Measurements from ENCODE around the gene PLEKHN1.

- no peak for TF ChIP-seq EZH2 (IDR thresholded peaks at IDR 0.05; ENCODE audit: borderline replicate concordance, low read depth, low read length, severe bottlenecking)
- TF ChIP-seq, protein P1, sequence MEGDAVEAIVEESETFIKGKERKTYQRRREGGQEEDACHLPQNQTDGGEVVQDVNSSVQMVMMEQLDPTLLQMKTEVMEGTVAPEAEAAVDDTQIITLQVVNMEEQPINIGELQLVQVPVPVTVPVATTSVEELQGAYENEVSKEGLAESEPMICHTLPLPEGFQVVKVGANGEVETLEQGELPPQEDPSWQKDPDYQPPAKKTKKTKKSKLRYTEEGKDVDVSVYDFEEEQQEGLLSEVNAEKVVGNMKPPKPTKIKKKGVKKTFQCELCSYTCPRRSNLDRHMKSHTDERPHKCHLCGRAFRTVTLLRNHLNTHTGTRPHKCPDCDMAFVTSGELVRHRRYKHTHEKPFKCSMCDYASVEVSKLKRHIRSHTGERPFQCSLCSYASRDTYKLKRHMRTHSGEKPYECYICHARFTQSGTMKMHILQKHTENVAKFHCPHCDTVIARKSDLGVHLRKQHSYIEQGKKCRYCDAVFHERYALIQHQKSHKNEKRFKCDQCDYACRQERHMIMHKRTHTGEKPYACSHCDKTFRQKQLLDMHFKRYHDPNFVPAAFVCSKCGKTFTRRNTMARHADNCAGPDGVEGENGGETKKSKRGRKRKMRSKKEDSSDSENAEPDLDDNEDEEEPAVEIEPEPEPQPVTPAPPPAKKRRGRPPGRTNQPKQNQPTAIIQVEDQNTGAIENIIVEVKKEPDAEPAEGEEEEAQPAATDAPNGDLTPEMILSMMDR (IDR thresholded peaks at IDR 0.05; ENCODE audit: borderline replicate concordance, extremely low read depth, low read length, poor library complexity, severe bottlenecking), result no peak
Measured at GRCh38 chr1:1000357-1001056, 34.2 kb downstream of the PLEKHN1 start.
